Kidney (tissue), 14 donors: ENCODE results near the gene KMT5C. TPM values are rescaled to one million over a fixed set of nuclear protein-coding genes. Genes with fewer than 3 reads are reported as not detected.

ENCODE experiments used
- DNase-seq, 5 donors: peaks; one replicate each; pipeline ENCODE4 v3.0.0-alpha.2; 2013 to 2020
- FAIRE-seq: peaks from 2 replicates; lab custom pipeline; 2012; peaks lifted over from hg19 to GRCh38; lab: Jason Lieb, UNC
- H3K27ac ChIP-seq, 2 donors: one replicate each; pipeline ENCODE4 v1.7.0; 2013; ENCODE audit warnings: low read depth in 2 of 2, low read length in 2 of 2, inconsistent platforms in 1 of 2
- H3K27me3 ChIP-seq: one replicate; pipeline ENCODE4 v1.7.1; 2013; ENCODE audit warnings: low read length, inconsistent platforms; ENCODE audit not compliant: control insufficient read depth, insufficient read depth
- H3K36me3 ChIP-seq, 3 donors: one replicate each; pipeline versions ENCODE4 v1.7.0 to v1.7.1; 2013; ENCODE audit warnings: low read length in 3 of 3, control low read depth in 1 of 3, inconsistent platforms in 1 of 3; ENCODE audit not compliant: insufficient read depth in 3 of 3, control insufficient read depth in 2 of 3
- H3K4me1 ChIP-seq, 3 donors: one replicate each; pipeline versions ENCODE4 v1.7.0 to v1.7.1; 2013; ENCODE audit warnings: low read length in 3 of 3, inconsistent platforms in 1 of 3, low read depth in 1 of 3; ENCODE audit not compliant: control insufficient read depth in 2 of 3, insufficient read depth in 2 of 3
- H3K4me3 ChIP-seq, 3 donors: one replicate each; pipeline versions ENCODE4 v1.7.0 to v1.8.1; 2013; ENCODE audit warnings: low read length in 3 of 3, control low read depth in 1 of 3, inconsistent platforms in 1 of 3
- H3K9ac ChIP-seq, 3 donors: one replicate each; pipeline versions ENCODE4 v1.7.0 to v1.7.1; 2013; ENCODE audit warnings: low read length in 3 of 3, control low read depth in 1 of 3, inconsistent platforms in 1 of 3
- H3K9me3 ChIP-seq, 3 donors: one replicate each; pipeline versions ENCODE4 v1.7.0 to v1.7.1; 2013; ENCODE audit warnings: low read length in 3 of 3, control low read depth in 1 of 3, inconsistent platforms in 1 of 3; ENCODE audit not compliant: control insufficient read depth in 2 of 3, insufficient read depth in 1 of 3
- CTCF ChIP-seq: IDR thresholded peaks from 3 replicates; pipeline ENCODE4 v1.5.1; 2012; ENCODE audit warnings: mild to moderate bottlenecking, moderate library complexity, borderline replicate concordance; ENCODE audit not compliant: insufficient read depth; ENCODE audit errors: extremely low read depth
- intact Hi-C: fragments of 100-400 bp; cut with DNase I; formaldehyde crosslinking; loops from one replicate; pipeline ENCODE4 v1.11.1; 2022
- polyA plus RNA-seq: library from polyadenylated mRNA; stranded (reverse); fragments of 350-450 nt; fragmentation: Illumina TruSeq; extraction: RNeasy Lipid Tissue Mini Kit (QIAGEN cat#74804); gene quantifications from one replicate; pipeline ENCODE4 v1.2.3, GENCODE V29; 2014; ENCODE audit warnings: low read depth, low replicate concordance; ENCODE audit not compliant: insufficient read depth
- total RNA-seq: library from RNA; stranded (reverse); fragmentation: NEBNext Ultra II Directional; extraction: Animal tissue kit (Norgen Biotek cat#: 25700); gene quantifications from one replicate; pipeline ENCODE4 v1.2.1, GENCODE V29; 2021
- donor health status: control.
- donor health status: control.
- donor health status: control.
- donor health status: control.
- donor health status: control.
- donor health status: DM: yes; HTN: yes; CAD: no.
- donor health status: Normal renal cell carcinoma (clear cell type).

Gene KMT5C
- total and polyA plus RNA-seq, 2 donors from 2014 or later = 4.1 to 13.0 TPM

DNA sequence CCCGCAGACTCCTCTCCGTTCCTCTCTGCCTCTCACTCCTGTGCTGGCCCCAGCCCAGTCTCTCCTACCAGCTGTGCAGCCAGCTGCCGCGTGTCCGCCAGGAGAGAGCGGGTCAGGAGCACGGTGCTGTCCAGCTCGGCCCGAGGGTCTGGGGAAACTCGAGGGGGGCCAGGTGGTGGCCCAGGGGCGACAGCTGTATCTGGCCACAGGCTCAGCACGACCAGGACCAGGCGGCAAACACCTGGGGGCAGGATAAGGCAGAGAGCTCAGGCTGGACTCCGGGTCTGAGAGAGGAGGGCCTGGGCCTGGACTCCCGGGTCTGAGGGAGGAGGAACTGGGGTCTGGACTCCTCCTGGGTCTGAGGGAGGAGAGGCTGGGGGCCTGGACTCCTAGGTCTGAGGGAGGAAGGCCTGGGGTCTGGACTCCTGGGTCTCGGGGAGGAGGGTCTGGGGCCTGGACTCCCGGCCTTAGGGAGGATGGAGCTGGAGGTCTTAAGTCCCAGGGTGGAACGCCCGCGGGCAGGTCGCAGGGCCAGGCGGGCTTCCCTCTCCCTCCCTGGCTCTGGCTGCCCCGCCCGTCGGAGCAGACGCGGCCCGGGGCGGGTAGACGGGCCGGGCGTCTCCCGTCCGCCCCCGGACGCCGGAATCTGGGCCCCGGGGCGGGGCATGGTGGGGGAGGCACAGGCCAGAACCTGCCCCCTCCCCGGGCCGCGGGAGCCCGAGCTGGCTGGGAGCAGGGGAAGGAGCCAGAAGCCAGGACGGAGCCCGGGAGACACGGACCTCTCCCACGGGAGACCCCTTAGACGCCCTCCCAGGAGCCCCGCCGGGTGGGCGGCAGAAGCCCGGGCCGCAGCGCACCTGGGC is 29.3 kb downstream of the KMT5C start:
- H3K27ac ChIP-seq = no peak overlapping the region
- DNase-seq (peak in 3 of 5 donors; percentile 43 to 86 (median 69)), FAIRE-seq (no peak)
- H3K27me3 ChIP-seq = peaks cover 9% of the 10 kb centered on the region
- intact Hi-C loops = no loop called here
- no peak overlapping the region for H3K9ac ChIP-seq
- no peaks in the 10 kb centered on the region for H3K9me3 ChIP-seq
- no peak overlapping the region for H3K4me3 ChIP-seq
- no peaks in the 10 kb centered on the region for H3K36me3 ChIP-seq
- peaks cover 0 to 2% (median 0%) of the 10 kb centered on the region in 3 donors for H3K4me1 ChIP-seq
- TF ChIP-seq CTCF = no peak

- H3K4me3 ChIP-seq = no peak overlapping the region
- no peak for TF ChIP-seq CTCF
- DNase-seq (peak; percentile 62 to 82 (median 65)), FAIRE-seq (no peak)
- no peaks in the 10 kb centered on the region for H3K9me3 ChIP-seq
- peaks cover 0 to 2% (median 0%) of the 10 kb centered on the region in 3 donors for H3K4me1 ChIP-seq
- H3K27me3 ChIP-seq = peaks cover 9% of the 10 kb centered on the region
- no peaks in the 10 kb centered on the region for H3K36me3 ChIP-seq
- H3K9ac ChIP-seq = no peak overlapping the region
- no peak overlapping the region for H3K27ac ChIP-seq
- intact Hi-C loops = no loop called here
Observed at GRCh38 chr19:55369653-55370304, 30.1 kb downstream of the KMT5C start.

GRCh38 chr19:55370305-55370988 is 30.8 kb downstream of the KMT5C start, which contains the start of gene IL11:
TSS of gene IL11 (minus strand) at chr19:55370463. CDS start at chr19:55370310, 153 bp downstream.
- H3K9me3 ChIP-seq = no peaks in the 10 kb centered on the region
- peak in 1 of 5 donors; percentile 78 for DNase-seq
- H3K36me3 ChIP-seq = no peaks in the 10 kb centered on the region
- no peak within 1 kb of the TSS for H3K4me3 ChIP-seq
- no peak for FAIRE-seq
- H3K4me1 ChIP-seq = peaks cover 0 to 2% (median 0%) of the 10 kb centered on the region in 3 donors
- H3K27ac ChIP-seq = no peak within 1 kb of the TSS
- intact Hi-C loops = no loop called here
- peaks cover 9% of the 10 kb centered on the region for H3K27me3 ChIP-seq
- H3K9ac ChIP-seq = no peak within 1 kb of the TSS
- no peak for TF ChIP-seq CTCF
